Cardiac muscle cell (in vitro differentiated cells and primary cell): ENCODE results near the gene WNT9B. TPM values are rescaled to one million over a fixed set of nuclear protein-coding genes. Genes with fewer than 3 reads are reported as not detected.
"Not testable (repeated sequence)": the region's sequence is repeated elsewhere in the genome, so short reads cannot be mapped to it uniquely, and the experiment has no call there.

ENCODE experiments used
- DNase-seq, 2 donors: peaks; one replicate each; pipeline versions ENCODE4 v3.0.0 to v3.0.0-alpha.2; 2010 to 2017; ENCODE audit warnings: low read depth in 1 of 2, low spot score in 1 of 2
- H3K27ac ChIP-seq: fragments of 200-600 bp; sonication (generic); 2 replicates; pipeline ENCODE4 v1.5.1; 2016
- H3K27me3 ChIP-seq: fragments of 200-600 bp; sonication (generic); 2 replicates; pipeline ENCODE4 v1.6.0; 2016; ENCODE audit warnings: control low read depth
- H3K36me3 ChIP-seq: fragments of 200-600 bp; sonication (generic); 2 replicates; pipeline ENCODE4 v1.5.1; 2016; ENCODE audit warnings: control low read depth
- H3K4me1 ChIP-seq: fragments of 200-600 bp; sonication (generic); 2 replicates; pipeline ENCODE4 v1.8.1; 2017; ENCODE audit warnings: low read depth, mild to moderate bottlenecking, mixed run types
- H3K4me3 ChIP-seq: fragments of 200-600 bp; sonication (generic); 2 replicates; pipeline ENCODE4 v1.5.1; 2016; ENCODE audit warnings: mild to moderate bottlenecking
- H3K9me3 ChIP-seq: fragments of 200-600 bp; sonication (generic); 2 replicates; pipeline ENCODE4 v1.5.1; 2017; ENCODE audit warnings: low read depth, mild to moderate bottlenecking, control low read depth
- CTCF ChIP-seq: IDR thresholded peaks from 2 replicates; pipeline ENCODE4 v1.5.1; 2012; ENCODE audit warnings: low read depth, mild to moderate bottlenecking, low read length
- polyA plus RNA-seq: library from polyadenylated mRNA; unstranded; fragments of >200 nt; fragmentation: Nextera tagmentation; extraction: Ambion mirVana; gene quantifications from 2 replicates; pipeline ENCODE4 v1.2.1, GENCODE V29; 2016
- total RNA-seq: library from RNA; depleted of rRNA; stranded (reverse); fragments of >200 nt; gene quantifications from 2 replicates; pipeline ENCODE4 v1.2.3, GENCODE V29; 2016

The WNT9B gene
- total and polyA plus RNA-seq, 2 experiments from 2014 or later, result 0.33 TPM; not detected in 1

GRCh38 chr17:46916211-46916610 lies 64.8 kb downstream of the WNT9B start:
- Histone ChIP-seq H3K4me3 (no peak overlapping the region), H3K36me3 (no peaks in the 10 kb centered on the region), H3K27ac (no peak overlapping the region), H3K27me3 (no peaks in the 10 kb centered on the region), H3K4me1 (no peaks in the 10 kb centered on the region), H3K9me3 (no peaks in the 10 kb centered on the region)
- TF ChIP-seq CTCF, result no peak
- no peak for DNase-seq

GRCh38 chr17:46916623-46917022 lies 65.2 kb downstream of the WNT9B start:
- H3K27me3 ChIP-seq, result no peaks in the 10 kb centered on the region
- H3K9me3 ChIP-seq, result no peaks in the 10 kb centered on the region
- no peak for TF ChIP-seq CTCF
- DNase-seq, result no peak
- H3K36me3 ChIP-seq, result no peaks in the 10 kb centered on the region
- no peak overlapping the region for H3K27ac ChIP-seq
- H3K4me1 ChIP-seq, result no peaks in the 10 kb centered on the region
- no peak overlapping the region for H3K4me3 ChIP-seq

- H3K9me3 ChIP-seq, result no peaks in the 10 kb centered on the region
- H3K27ac ChIP-seq, result no peak overlapping the region
- H3K4me3 ChIP-seq, result no peak overlapping the region
- no peaks in the 10 kb centered on the region for H3K36me3 ChIP-seq
- H3K27me3 ChIP-seq, result no peaks in the 10 kb centered on the region
- no peak for TF ChIP-seq CTCF
- no peak for DNase-seq
- no peaks in the 10 kb centered on the region for H3K4me1 ChIP-seq
These were observed 65.7 kb downstream of the WNT9B start for GRCh38 chr17:46917041-46917440.

GRCh38 chr17:46917516-46917915 lies 66.1 kb downstream of the WNT9B start:
- Histone ChIP-seq H3K9me3 (no peaks in the 10 kb centered on the region), H3K27ac (no peak overlapping the region), H3K4me3 (no peak overlapping the region), H3K4me1 (no peaks in the 10 kb centered on the region), H3K36me3 (no peaks in the 10 kb centered on the region), H3K27me3 (no peaks in the 10 kb centered on the region)
- no peak for TF ChIP-seq CTCF
- no peak for DNase-seq

GRCh38 chr17:46921962-46922361 lies 70.6 kb downstream of the WNT9B start:
- not testable (repeated sequence) for H3K9me3 ChIP-seq, DNase-seq, H3K27me3 ChIP-seq, H3K36me3 ChIP-seq, H3K4me1 ChIP-seq, H3K27ac ChIP-seq
- peak overlapping the region; percentile 72 for H3K4me3 ChIP-seq

- H3K4me1 ChIP-seq, result peaks cover 7% of the 10 kb centered on the region
- H3K4me3 ChIP-seq, result peak overlapping the region; percentile 72
- peak overlapping the region; percentile 98 for H3K27ac ChIP-seq
- H3K36me3 ChIP-seq, result no peaks in the 10 kb centered on the region
- H3K9me3 ChIP-seq, result no peaks in the 10 kb centered on the region
- no peaks in the 10 kb centered on the region for H3K27me3 ChIP-seq
- TF ChIP-seq CTCF, result no peak
- DNase-seq, result no peak
These were observed 71.1 kb downstream of the WNT9B start for GRCh38 chr17:46922487-46922803.
